Ishikawa (cell line): ENCODE data around the gene GRAMD1B.

Experiments
- CEBPB ChIP-seq: IDR thresholded peaks from 2 replicates; pipeline ENCODE4 v1.6.1; 2012
- CREB1 ChIP-seq: IDR thresholded peaks from 2 replicates; pipeline ENCODE4 v1.6.1; 2012; ENCODE audit warnings: low read depth
- EGR1 ChIP-seq: IDR thresholded peaks from 2 replicates; pipeline ENCODE4 v1.6.1; 2012
- EP300 ChIP-seq: IDR thresholded peaks from 2 replicates; pipeline ENCODE4 v1.6.1; 2012; ENCODE audit warnings: borderline replicate concordance
- FOXM1 ChIP-seq: IDR thresholded peaks from 2 replicates; pipeline ENCODE4 v1.6.1; 2012; ENCODE audit warnings: low read depth, borderline replicate concordance
- NFIC ChIP-seq: IDR thresholded peaks from 2 replicates; pipeline ENCODE4 v1.6.1; 2012
- RAD21 ChIP-seq: IDR thresholded peaks from 2 replicates; pipeline ENCODE4 v1.6.1; 2012; ENCODE audit warnings: low read depth
- TAF1 ChIP-seq: IDR thresholded peaks from 2 replicates; pipeline ENCODE4 v1.6.1; 2012; ENCODE audit warnings: low read depth, mild to moderate bottlenecking
- TCF12 ChIP-seq: IDR thresholded peaks from 2 replicates; pipeline ENCODE4 v1.6.1; 2012; ENCODE audit warnings: low read depth
- TEAD4 ChIP-seq: IDR thresholded peaks from 2 replicates; pipeline ENCODE4 v1.6.1; 2012
- YY1 ChIP-seq: IDR thresholded peaks from 2 replicates; pipeline ENCODE4 v1.6.1; 2012; ENCODE audit warnings: low read depth
- ZBTB7A ChIP-seq: IDR thresholded peaks from 2 replicates; pipeline ENCODE4 v1.6.1; 2012; ENCODE audit warnings: low read depth
- TF ChIP-seq, protein P1 (sequence below): IDR thresholded peaks from 2 replicates; pipeline ENCODE4 v1.6.1; 2012; ENCODE audit warnings: low read depth, mild to moderate bottlenecking
- TF ChIP-seq, protein P2 (sequence below): IDR thresholded peaks from 2 replicates; pipeline ENCODE4 v1.6.1; 2012
- TF ChIP-seq, protein P3 (sequence below): IDR thresholded peaks from 2 replicates; pipeline ENCODE4 v1.6.1; 2012

Gene GRAMD1B

DNA sequence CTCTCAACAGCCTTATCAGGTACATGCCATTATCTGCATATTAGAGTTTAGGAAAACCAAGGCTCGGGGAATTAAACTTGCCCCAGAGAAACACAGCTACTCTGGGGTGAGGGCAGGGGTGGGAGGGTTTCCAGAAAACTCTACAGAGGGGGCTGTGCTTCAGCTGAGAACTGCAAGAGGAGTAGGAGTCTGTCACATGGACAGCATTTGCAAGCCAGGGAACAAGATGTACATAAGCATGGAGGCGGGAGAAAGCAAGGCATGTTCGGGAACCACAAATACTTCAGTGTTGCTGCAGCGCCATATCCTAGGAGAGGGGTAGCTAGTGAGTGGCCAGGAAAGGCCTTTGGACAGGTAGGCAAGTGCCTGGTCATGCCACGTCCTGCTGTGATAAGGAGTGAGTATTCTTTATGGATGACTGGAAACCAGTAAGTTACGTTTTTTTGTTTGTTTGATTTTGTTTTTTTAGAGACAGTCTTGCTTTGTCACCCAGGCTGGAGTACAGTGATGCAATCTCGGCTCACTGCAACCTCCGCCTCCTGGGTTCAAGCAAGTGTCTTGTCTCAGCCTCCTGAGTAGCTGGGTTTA lies 57.2 kb downstream of the GRAMD1B start:
- no peak for TF ChIP-seq TAF1
- TF ChIP-seq ZBTB7A: no peak
- no peak for TF ChIP-seq YY1
- no peak for TF ChIP-seq TCF12
- TF ChIP-seq, protein P1, sequence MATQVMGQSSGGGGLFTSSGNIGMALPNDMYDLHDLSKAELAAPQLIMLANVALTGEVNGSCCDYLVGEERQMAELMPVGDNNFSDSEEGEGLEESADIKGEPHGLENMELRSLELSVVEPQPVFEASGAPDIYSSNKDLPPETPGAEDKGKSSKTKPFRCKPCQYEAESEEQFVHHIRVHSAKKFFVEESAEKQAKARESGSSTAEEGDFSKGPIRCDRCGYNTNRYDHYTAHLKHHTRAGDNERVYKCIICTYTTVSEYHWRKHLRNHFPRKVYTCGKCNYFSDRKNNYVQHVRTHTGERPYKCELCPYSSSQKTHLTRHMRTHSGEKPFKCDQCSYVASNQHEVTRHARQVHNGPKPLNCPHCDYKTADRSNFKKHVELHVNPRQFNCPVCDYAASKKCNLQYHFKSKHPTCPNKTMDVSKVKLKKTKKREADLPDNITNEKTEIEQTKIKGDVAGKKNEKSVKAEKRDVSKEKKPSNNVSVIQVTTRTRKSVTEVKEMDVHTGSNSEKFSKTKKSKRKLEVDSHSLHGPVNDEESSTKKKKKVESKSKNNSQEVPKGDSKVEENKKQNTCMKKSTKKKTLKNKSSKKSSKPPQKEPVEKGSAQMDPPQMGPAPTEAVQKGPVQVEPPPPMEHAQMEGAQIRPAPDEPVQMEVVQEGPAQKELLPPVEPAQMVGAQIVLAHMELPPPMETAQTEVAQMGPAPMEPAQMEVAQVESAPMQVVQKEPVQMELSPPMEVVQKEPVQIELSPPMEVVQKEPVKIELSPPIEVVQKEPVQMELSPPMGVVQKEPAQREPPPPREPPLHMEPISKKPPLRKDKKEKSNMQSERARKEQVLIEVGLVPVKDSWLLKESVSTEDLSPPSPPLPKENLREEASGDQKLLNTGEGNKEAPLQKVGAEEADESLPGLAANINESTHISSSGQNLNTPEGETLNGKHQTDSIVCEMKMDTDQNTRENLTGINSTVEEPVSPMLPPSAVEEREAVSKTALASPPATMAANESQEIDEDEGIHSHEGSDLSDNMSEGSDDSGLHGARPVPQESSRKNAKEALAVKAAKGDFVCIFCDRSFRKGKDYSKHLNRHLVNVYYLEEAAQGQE: no peak
- no peak for TF ChIP-seq NFIC
- TF ChIP-seq, protein P2, sequence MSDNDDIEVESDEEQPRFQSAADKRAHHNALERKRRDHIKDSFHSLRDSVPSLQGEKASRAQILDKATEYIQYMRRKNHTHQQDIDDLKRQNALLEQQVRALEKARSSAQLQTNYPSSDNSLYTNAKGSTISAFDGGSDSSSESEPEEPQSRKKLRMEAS: no peak
- TF ChIP-seq CEBPB: no peak
- no peak for TF ChIP-seq RAD21
- no peak for TF ChIP-seq FOXM1
- TF ChIP-seq EP300: no peak
- TF ChIP-seq, protein P3, sequence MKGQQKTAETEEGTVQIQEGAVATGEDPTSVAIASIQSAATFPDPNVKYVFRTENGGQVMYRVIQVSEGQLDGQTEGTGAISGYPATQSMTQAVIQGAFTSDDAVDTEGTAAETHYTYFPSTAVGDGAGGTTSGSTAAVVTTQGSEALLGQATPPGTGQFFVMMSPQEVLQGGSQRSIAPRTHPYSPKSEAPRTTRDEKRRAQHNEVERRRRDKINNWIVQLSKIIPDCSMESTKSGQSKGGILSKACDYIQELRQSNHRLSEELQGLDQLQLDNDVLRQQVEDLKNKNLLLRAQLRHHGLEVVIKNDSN: no peak
- TF ChIP-seq EGR1: no peak
- no peak for TF ChIP-seq CREB1
- no peak for TF ChIP-seq TEAD4

DNA sequence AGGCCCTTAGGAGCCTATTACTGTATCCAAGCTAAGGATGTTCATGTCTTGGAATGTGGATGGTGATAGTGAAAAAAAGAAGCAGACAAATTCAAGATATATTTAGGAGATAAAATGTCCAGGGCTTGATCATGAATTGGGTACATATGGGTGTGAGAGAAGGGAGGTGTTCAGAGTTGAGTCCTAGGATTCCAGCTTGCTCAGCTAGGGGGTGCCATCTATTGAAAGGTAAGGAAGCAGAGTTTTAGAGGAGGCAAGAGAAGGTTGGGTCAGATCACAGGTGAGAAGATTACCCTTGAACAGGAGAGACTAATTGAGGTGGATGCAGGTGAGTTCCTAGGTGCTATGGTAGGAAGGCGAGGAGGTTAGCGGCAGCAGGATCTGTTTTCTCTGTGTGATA lies 60.5 kb downstream of the GRAMD1B start:
- TF ChIP-seq CEBPB: no peak
- TF ChIP-seq EP300: no peak
- no peak for TF ChIP-seq YY1
- TF ChIP-seq FOXM1: no peak
- no peak for TF ChIP-seq CREB1
- TF ChIP-seq RAD21: no peak
- TF ChIP-seq, protein P2: no peak
- TF ChIP-seq EGR1: no peak
- TF ChIP-seq, protein P1: no peak
- TF ChIP-seq TAF1: no peak
- no peak for TF ChIP-seq TEAD4
- no peak for TF ChIP-seq NFIC
- no peak for TF ChIP-seq ZBTB7A
- TF ChIP-seq, protein P3: no peak
- no peak for TF ChIP-seq TCF12

- TF ChIP-seq CREB1: no peak
- TF ChIP-seq, protein P1: no peak
Measured at GRCh38 chr11:123491241-123491640, 61.2 kb downstream of the GRAMD1B start.

DNA sequence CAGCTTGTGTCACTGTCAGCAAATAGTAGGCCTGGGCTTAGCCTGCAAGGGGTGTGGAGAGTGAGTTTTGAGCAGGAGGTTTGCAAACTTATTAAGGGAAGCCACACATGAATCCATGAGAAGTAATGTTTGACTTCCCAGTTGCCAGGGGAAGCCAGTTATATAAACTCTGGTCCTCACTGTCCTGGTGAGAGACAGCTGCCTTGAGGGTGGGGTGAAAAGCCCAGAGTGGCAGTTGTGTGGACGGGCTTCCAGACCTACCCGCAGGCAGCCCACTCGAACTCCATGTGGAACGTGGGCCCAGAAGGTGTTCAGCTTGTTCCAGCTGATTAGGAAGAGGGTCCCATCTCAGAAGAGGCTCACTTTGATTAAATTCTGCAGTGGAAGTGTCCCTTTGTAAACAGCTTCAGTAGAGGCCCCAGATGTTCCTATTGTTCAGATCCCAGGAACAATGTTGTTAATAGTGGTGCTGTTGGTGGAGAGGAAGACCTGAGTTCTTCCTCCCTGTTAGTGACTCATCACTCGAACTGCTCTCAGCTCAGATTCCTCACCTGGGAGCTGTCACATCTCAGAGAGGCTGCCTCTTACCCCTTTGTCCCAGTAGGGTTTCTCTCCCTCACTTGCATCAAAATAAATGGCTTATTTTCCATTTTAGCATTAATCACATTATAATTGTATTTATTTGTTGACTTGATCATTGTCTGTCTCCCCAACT lies 63.4 kb downstream of the GRAMD1B start:
- TF ChIP-seq CREB1 (no peak), YY1 (no peak), CEBPB (no peak), NFIC (no peak), EGR1 (no peak), ZBTB7A (no peak), FOXM1 (no peak), TCF12 (no peak), RAD21 (no peak), EP300 (no peak), TAF1 (no peak)
- TF ChIP-seq, protein P2: no peak
- TF ChIP-seq, protein P3: no peak
- TF ChIP-seq, protein P1: no peak
